GM19455 (cell line): ENCODE data around the gene SAMD8.
"Not testable (repeated sequence)": the region's sequence is repeated elsewhere in the genome, so short reads cannot be mapped to it uniquely, and the experiment has no call there.

ENCODE experiments used
- ATAC-seq: cut with Tn5 transposase; IDR thresholded peaks from one replicate; pipeline ENCODE4 v1.9.1; 2021; ENCODE audit not compliant: unreplicated experiment

The SAMD8 gene

GRCh38 chr10:75211007-75211691, 99.7 kb downstream of the SAMD8 start:
- ATAC-seq, result peak; percentile 34

DNA sequence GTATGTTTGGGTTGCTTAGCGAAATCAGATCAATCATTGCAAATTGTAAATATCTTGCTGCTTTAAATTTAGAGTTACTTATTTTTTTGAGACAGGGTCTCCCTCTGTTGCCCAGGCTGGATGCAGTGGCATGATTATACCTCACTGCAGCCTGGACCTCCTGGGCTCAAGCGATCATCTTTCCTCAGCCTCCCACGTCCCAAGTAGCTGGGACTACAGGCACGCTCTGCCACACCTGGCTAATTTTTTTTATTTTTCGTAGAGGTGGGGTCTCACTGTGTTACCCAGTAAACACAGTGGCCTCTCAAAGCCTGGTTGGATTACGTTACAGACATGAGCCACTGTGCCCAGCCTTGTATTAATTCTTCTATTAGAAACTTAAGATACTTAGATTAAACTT, 100.9 kb downstream of the SAMD8 start:
- no peak for ATAC-seq

DNA sequence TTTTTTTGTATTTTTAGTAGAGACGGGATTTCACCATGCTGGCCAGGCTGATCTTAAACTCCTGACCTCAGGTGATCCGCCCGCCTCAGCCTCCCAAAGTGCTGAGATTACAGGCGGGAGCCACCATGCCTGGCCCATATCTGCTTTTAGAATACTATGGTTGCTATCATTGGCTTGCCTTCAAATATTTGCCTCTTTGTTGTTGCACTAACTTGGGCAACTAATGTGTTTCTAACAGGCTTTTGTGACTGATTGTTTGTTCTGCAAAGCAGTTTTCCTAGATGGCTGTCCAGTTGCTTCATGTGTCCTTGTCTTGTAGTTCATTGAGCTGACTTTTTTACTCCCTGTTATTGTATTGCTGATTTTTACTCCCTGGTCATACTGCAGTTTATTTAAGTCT, 108.8 kb downstream of the SAMD8 start:
- ATAC-seq, result no peak

GRCh38 chr10:75221492-75221891, 110.0 kb downstream of the SAMD8 start:
- not testable (repeated sequence) for ATAC-seq

GRCh38 chr10:75223507-75223906, 112.1 kb downstream of the SAMD8 start:
- no peak for ATAC-seq

DNA sequence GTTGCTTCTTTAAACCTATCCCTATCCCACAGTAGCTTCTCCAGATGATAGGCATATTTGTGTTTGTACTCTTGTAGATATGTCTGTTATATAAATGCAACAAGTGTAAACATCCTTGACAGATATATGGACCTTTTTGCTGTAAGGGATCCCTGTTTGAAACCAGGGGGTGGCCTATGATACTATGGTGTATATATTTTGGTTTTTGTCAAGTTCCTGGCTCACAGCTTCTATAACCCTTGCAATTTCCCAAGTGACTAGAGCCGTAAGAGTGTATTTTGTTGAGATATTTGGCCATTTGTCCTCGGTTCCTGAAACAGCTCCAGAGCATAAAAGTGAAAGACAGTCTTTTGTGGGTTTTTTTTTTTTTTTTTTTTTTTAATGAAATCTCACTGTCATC, 114.6 kb downstream of the SAMD8 start:
- no peak for ATAC-seq

DNA sequence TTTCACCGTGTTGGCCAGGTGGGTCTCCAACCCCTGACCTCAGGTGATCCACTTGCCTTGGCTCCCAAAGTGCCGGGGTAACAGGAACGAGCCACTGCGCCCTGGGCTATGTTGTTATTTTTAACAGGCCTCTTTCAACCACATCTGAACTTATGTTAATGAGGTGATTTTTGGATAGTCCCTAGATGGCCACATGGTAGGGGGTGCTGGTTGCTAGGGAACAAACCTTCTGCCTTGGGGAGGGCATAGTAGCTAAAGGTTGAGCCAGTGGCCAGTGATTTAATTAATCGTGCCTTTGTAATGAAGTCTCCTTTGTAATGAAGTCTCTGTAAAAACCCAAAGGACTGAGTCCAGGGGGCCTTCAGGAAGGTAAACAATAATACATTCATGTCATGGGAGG, 115.2 kb downstream of the SAMD8 start:
- no peak for ATAC-seq

DNA sequence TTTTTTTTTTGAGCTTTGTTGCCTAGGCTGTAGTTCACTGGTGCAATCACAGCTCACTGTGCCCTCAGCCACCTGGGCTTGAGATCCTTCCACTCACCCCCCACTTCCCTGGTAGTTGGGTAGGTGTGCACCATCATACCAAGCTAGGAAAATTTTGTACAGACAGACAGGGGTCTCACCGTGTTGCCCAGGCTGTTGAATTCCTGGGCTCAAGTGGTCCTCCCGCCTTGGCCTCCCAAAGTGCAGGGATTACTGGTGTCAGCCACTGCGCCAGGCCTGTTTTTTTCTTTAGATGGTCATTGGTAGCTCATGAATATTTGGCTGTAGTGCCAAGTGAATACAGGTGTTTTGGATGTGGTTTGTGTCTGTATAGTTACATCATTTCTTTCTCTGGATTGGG, 116.8 kb downstream of the SAMD8 start:
- ATAC-seq, result no peak

GRCh38 chr10:75228834-75229233, 117.4 kb downstream of the SAMD8 start:
- no peak for ATAC-seq

GRCh38 chr10:75229971-75230370, 118.5 kb downstream of the SAMD8 start:
- no peak for ATAC-seq

- no peak for ATAC-seq
Observed at GRCh38 chr10:75230600-75231038, 119.2 kb downstream of the SAMD8 start.
